Liver (tissue), 9 donors: ENCODE measurements around the gene FUBP1. TPM values are rescaled to one million over a fixed set of nuclear protein-coding genes. Genes with fewer than 3 reads are reported as not detected.

Experiments used
- DNase-seq: peaks from one replicate; pipeline ENCODE4 v3.0.0-alpha.2; 2017; ENCODE audit warnings: low spot score
- H3K27ac ChIP-seq, 2 donors: one replicate each; pipeline ENCODE4 v1.7.0; 2013; ENCODE audit warnings: inconsistent platforms in 2 of 2, low read length in 2 of 2, control low read depth in 1 of 2, low read depth in 1 of 2, mild to moderate bottlenecking in 1 of 2
- H3K27me3 ChIP-seq, 4 donors: one replicate each; pipeline versions ENCODE4 v1.6.1 to v1.7.0; 2013; ENCODE audit warnings: low read length in 3 of 4, inconsistent platforms in 1 of 4, mild to moderate bottlenecking in 1 of 4, moderate library complexity in 1 of 4; ENCODE audit not compliant: control insufficient read depth in 4 of 4, insufficient read depth in 4 of 4
- H3K36me3 ChIP-seq, 4 donors: one replicate each; pipeline versions ENCODE4 v1.6.1 to v1.7.0; 2013; ENCODE audit warnings: low read length in 3 of 4, mild to moderate bottlenecking in 3 of 4, low read depth in 1 of 4, moderate library complexity in 1 of 4; ENCODE audit not compliant: control insufficient read depth in 4 of 4, insufficient read depth in 3 of 4
- H3K4me1 ChIP-seq, 4 donors: one replicate each; pipeline versions ENCODE4 v1.6.1 to v1.7.0; 2013; ENCODE audit warnings: low read length in 3 of 4, mild to moderate bottlenecking in 3 of 4, moderate library complexity in 1 of 4; ENCODE audit not compliant: control insufficient read depth in 4 of 4, insufficient read depth in 4 of 4
- H3K4me3 ChIP-seq, 3 donors: one replicate each; pipeline versions ENCODE4 v1.6.1 to v1.7.0; 2013; ENCODE audit warnings: low read length in 3 of 3, control low read depth in 1 of 3, low read depth in 1 of 3, mild to moderate bottlenecking in 1 of 3
- H3K9ac ChIP-seq, 2 donors: one replicate each; pipeline ENCODE4 v1.7.0; 2013; ENCODE audit warnings: low read length in 2 of 2, mild to moderate bottlenecking in 2 of 2, moderate library complexity in 2 of 2, control low read depth in 1 of 2, low read depth in 1 of 2
- H3K9me3 ChIP-seq, 4 donors: one replicate each; pipeline versions ENCODE4 v1.6.1 to v1.7.0; 2013; ENCODE audit warnings: low read length in 3 of 4; ENCODE audit not compliant: control insufficient read depth in 4 of 4
- ATF3 ChIP-seq: IDR thresholded peaks from 2 replicates; pipeline ENCODE4 v1.6.1; 2016; ENCODE audit warnings: antibody characterized with exemption
- CTCF ChIP-seq: fragments of 150-350 bp; IDR thresholded peaks from 2 replicates; pipeline ENCODE4 v1.5.1; 2017; ENCODE audit warnings: improper control_type of control experiment, low read depth, low read length; ENCODE audit not compliant: missing input control
- FOXA1 ChIP-seq: IDR thresholded peaks from 2 replicates; pipeline ENCODE4 v1.6.1; 2016; ENCODE audit warnings: antibody characterized with exemption
- HNF4A ChIP-seq, 2 donors: conservative IDR thresholded peaks; 2 replicates each; pipeline ENCODE4 v1.6.1; 2016; ENCODE audit warnings: antibody characterized with exemption in 2 of 2, mild to moderate bottlenecking in 2 of 2
- HNF4G ChIP-seq: IDR thresholded peaks from 2 replicates; pipeline ENCODE4 v1.6.1; 2016; ENCODE audit warnings: antibody characterized with exemption
- MAX ChIP-seq: IDR thresholded peaks from 2 replicates; pipeline ENCODE4 v1.6.1; 2016; ENCODE audit warnings: antibody characterized with exemption
- NR2F2 ChIP-seq: IDR thresholded peaks from 2 replicates; pipeline ENCODE4 v1.6.1; 2016; ENCODE audit warnings: antibody characterized with exemption
- REST ChIP-seq: IDR thresholded peaks from 2 replicates; pipeline ENCODE4 v1.6.1; 2016; ENCODE audit warnings: antibody characterized with exemption, mild to moderate bottlenecking
- RXRA ChIP-seq, 2 donors: IDR thresholded peaks; 2 replicates each; pipeline ENCODE4 v1.6.1; 2017 to 2018; ENCODE audit warnings: antibody characterized with exemption in 2 of 2, mild to moderate bottlenecking in 1 of 2
- SP1 ChIP-seq: IDR thresholded peaks from 2 replicates; pipeline ENCODE4 v1.6.1; 2018; ENCODE audit warnings: antibody characterized with exemption, mild to moderate bottlenecking
- TAF1 ChIP-seq: conservative IDR thresholded peaks from 2 replicates; pipeline ENCODE4 v1.6.1; 2016; ENCODE audit warnings: antibody characterized with exemption, mild to moderate bottlenecking
- YY1 ChIP-seq: IDR thresholded peaks from 2 replicates; pipeline ENCODE4 v1.6.1; 2016; ENCODE audit warnings: antibody characterized with exemption, mild to moderate bottlenecking
- ZBTB33 ChIP-seq: IDR thresholded peaks from 2 replicates; pipeline ENCODE4 v1.6.1; 2016; ENCODE audit warnings: antibody characterized with exemption
- WGBS: extraction: QIAGEN DNeasy Blood & Tissue Kit; methylation state at CpG from one replicate; pipeline ENCODE4 v1.1.7; 2013; 5-methylcytosine and 5-hydroxymethylcytosine counted together
- polyA plus RNA-seq, 2 donors: library from polyadenylated mRNA; stranded (reverse) in 1 of 2; unstranded in 1 of 2; fragments of 200-250 nt in 1 of 2; fragments of >200 nt in 1 of 2; fragmentation: Nextera tagmentation in 1 of 2; extraction: Ambion mirVana in 1 of 2; gene quantifications; one replicate each; pipeline versions ENCODE4 v1.2.1 to v1.2.3, GENCODE V29; 2013 to 2015
- total RNA-seq, 2 donors: library from RNA; depleted of rRNA; stranded (reverse); fragments of >200 nt; gene quantifications; one replicate each; pipeline ENCODE4 v1.2.3, GENCODE V29; 2014
- donor health status: healthy.
- donor health status: healthy.
- donor health status: healthy.
- donor health status: healthy.
- donor health status: healthy.

FUBP1 gene
- total and polyA plus RNA-seq, 4 donors = 16.3 to 97.4 (median 47.2) TPM

- no peak for TF ChIP-seq CTCF
Observed at GRCh38 chr1:77954521-77954920, 24.4 kb downstream of the FUBP1 start (continued).

GRCh38 chr1:77953907-77954306, 25.0 kb downstream of the FUBP1 start:
- WGBS = over 99% methylated on average over 3 of the region's 3 CpGs
- Histone ChIP-seq H3K4me3 (no peak overlapping the region), H3K4me1 (peaks cover 0 to 1% (median 0%) of the 10 kb centered on the region in 4 donors), H3K27me3 (no peaks in the 10 kb centered on the region), H3K36me3 (peaks cover 17 to 65% (median 55%) of the 10 kb centered on the region in 4 donors), H3K9ac (no peak overlapping the region), H3K27ac (no peak overlapping the region), H3K9me3 (no peaks in the 10 kb centered on the region)
- TF ChIP-seq ZBTB33 (no peak), FOXA1 (no peak), RXRA (IDR thresholded peaks at IDR 0.05) (no peak), HNF4A (conservative IDR thresholded peaks at IDR 0.05) (no peak), HNF4G (no peak), CTCF (no peak), YY1 (no peak), TAF1 (no peak), ATF3 (no peak)
- no peak for DNase-seq

- no peak for DNase-seq
- no peak overlapping the region for H3K4me3 ChIP-seq
- no peaks in the 10 kb centered on the region for H3K9me3 ChIP-seq
- H3K27me3 ChIP-seq = no peaks in the 10 kb centered on the region
- no peak overlapping the region for H3K9ac ChIP-seq
- H3K36me3 ChIP-seq = peaks cover 14 to 75% (median 55%) of the 10 kb centered on the region in 4 donors
- H3K4me1 ChIP-seq = no peaks in the 10 kb centered on the region
- H3K27ac ChIP-seq = no peak overlapping the region
- 99% methylated on average over 1 of the region's 1 CpG for WGBS
- TF ChIP-seq HNF4G = no peak
- TF ChIP-seq MAX = no peak
- TF ChIP-seq SP1 = no peak
- TF ChIP-seq RXRA (IDR thresholded peaks at IDR 0.05) = no peak
- TF ChIP-seq CTCF = no peak
- TF ChIP-seq FOXA1 = no peak
- no peak for TF ChIP-seq TAF1
- no peak for TF ChIP-seq ZBTB33
- no peak for TF ChIP-seq REST
- TF ChIP-seq YY1 = no peak
- TF ChIP-seq ATF3 = no peak
- TF ChIP-seq NR2F2 = no peak
Observed at GRCh38 chr1:77951328-77951727, 27.5 kb downstream of the FUBP1 start.
